ENCODE data around the gene RFLNA. TPM values are rescaled to one million over a fixed set of nuclear protein-coding genes. Genes with fewer than 3 reads are reported as not detected.
"Not testable (repeated sequence)": the region's sequence is repeated elsewhere in the genome, so short reads cannot be mapped to it uniquely, and the experiment has no call there.

Gene RFLNA
- total RNA-seq, 2 experiments from 2014 or later: not detected

DNA sequence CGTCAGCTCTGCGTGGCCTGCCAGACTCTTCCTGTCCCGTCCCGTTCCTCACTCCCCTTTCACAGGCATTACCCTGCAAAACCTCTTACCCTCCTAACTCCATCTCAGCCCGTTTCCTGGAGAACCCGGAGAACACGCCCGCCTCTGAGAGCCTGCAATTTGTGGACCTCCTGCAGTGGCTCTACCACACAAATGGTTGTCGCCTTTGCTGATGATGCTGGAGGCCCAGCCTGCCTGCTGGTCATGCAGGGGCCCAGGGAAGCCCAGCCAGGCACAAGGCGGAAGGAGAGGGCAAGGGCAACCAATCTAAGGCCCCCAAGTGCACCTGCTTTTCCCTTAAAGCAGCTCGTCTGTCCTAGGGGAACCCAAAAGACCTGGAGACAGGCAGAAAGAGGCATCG is 22.5 kb downstream of the RFLNA start:
- Mint-ChIP-seq H3K9me3 (no peaks in the 10 kb centered on the region), H3K4me1 (no peaks in the 10 kb centered on the region), H3K27me3 (no peaks in the 10 kb centered on the region), H3K27ac (no peak overlapping the region), H3K4me3 (no peak overlapping the region), H3K36me3 (no peaks in the 10 kb centered on the region)
- DNase-seq: no peak

DNA sequence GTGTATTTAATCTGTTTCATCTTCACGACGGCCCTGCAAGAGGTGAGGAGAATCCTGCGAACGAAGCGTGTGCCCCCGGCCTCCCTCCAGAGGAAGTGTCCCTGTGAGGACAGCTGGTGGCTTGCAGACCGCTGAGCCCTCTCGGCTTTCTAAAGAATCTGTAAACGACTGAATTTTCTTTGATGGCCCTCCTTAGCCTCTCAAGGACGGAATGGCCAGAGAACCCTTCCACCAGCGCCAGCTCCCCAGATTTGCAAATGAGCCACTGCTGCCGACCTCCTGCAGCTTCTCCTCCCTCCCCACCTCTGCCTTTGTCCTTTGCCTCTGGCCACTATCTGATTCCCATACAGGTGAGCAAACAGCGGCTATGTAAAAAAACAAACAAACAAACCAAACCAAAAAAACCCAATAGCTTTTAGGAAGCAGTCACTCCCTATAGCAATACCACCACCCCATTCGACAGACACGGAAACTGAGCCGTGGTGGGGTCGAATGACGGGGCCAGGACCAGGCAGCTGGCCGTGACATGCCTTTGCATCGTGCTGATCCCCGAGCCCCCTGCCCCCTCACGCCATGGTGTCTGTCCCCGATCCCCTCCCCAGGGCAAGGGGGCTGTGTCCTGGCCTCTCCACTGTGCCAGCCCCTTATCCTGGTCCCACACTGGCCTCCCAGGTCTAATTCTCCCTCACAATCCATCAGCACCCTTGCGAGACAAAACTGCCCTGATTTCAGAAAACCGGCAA is 23.6 kb downstream of the RFLNA start:
- Mint-ChIP-seq H3K4me3 (no peak overlapping the region), H3K27me3 (no peaks in the 10 kb centered on the region), H3K4me1 (no peaks in the 10 kb centered on the region), H3K9me3 (peaks cover under 1% of the 10 kb centered on the region), H3K27ac (no peak overlapping the region), H3K36me3 (peaks cover 2% of the 10 kb centered on the region)
- no peak for DNase-seq

DNA sequence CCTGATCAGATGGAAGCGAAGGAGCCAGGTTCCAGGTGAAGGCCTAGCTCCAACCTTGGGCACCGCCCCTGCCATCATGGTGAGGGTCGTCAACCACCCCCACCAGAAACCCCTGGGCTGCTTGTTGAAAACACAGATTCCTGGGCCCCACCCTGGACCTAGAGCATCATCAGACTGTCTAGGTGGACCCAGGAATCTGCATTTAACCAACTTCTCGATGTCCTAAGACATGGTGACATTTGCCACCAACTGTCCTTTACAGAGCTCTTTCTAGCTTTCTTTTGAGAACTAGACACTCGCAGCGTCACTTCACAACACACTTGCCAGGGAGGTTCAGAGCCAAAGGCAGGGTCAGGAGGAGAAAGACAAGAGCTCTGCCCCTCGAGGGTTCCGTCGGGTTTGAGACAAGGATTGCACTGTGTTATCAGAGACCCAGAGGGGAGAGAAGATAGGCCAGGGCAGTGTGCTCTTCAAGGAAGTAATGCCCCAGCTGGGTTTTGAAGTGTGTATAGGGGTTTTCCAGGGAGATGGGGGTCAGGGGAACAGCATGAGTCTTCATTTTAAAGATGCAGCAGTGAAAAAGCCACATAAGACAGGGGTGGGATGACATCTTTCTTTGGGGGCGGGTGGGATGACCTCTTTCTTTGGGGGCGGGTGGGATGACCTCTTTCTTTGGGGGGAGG is 24.6 kb downstream of the RFLNA start:
- Mint-ChIP-seq H3K27ac (no peak overlapping the region), H3K36me3 (peaks cover 12% of the 10 kb centered on the region), H3K27me3 (no peaks in the 10 kb centered on the region), H3K4me1 (no peaks in the 10 kb centered on the region), H3K9me3 (peaks cover 11% of the 10 kb centered on the region), H3K4me3 (no peak overlapping the region)
- no peak for DNase-seq

DNA sequence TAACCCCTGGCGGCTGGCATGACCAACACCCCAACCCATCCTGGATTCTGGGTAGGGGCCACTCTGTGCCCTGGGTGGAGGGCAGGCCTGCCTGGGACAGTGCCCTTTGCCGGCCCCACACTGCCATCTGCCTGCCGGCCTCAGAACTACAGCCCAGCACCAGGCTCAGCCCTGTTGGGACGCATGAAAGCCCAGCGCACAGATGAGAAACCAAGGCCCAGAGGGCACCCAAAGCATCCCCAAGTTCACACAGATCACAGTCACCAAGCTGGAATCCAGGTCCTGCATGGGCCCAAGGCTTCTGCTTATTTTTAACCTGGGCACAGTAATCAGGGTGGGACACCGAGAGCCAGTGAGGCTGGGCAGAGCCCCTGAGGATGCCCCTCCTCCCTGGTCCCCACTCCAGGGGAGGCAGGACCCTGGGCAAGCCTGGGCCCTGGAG is 26.2 kb downstream of the RFLNA start:
- H3K27ac Mint-ChIP-seq: no peak overlapping the region
- peaks cover 23% of the 10 kb centered on the region for H3K36me3 Mint-ChIP-seq
- no peak overlapping the region for H3K4me3 Mint-ChIP-seq
- H3K4me1 Mint-ChIP-seq: no peaks in the 10 kb centered on the region
- H3K9me3 Mint-ChIP-seq: peaks cover 13% of the 10 kb centered on the region
- no peaks in the 10 kb centered on the region for H3K27me3 Mint-ChIP-seq
- DNase-seq: peak; percentile 67

DNA sequence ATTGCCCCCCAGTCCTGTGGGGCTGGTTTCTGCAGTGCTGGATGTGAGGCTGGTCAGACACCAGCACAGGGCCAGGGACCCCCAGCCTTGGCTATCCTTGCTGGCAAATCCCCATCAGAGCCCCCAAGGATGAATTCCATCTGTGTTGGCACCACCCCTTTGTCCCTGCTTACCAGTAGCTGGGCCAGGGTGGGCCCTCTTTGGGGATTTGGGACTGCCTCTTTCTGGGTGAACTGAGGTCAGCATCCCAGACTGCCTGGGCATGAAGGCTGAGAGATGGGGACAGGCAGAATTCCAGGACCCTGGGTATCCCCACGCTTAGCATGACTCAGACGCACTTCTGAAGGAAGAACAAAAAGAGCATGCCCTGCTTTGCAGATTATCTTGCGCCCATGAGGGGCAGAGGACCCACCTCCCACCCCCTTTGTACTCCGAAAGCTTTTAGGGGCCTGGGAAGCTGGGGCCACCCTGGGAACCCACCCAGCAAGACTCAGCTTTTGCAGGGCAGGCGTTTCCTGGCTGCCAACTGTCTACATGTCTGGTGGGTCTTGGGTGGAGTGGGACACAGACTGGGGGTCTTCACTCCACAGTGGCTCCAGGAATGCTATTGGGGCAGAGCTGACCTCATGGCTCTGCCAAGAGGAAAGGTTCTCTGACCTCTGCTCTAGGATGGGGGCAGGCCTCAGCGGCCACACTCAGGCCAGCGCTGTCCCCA is 26.8 kb downstream of the RFLNA start:
- H3K4me3 Mint-ChIP-seq: no peak overlapping the region
- peaks cover 13% of the 10 kb centered on the region for H3K9me3 Mint-ChIP-seq
- H3K36me3 Mint-ChIP-seq: peaks cover 25% of the 10 kb centered on the region
- DNase-seq: no peak
- no peaks in the 10 kb centered on the region for H3K27me3 Mint-ChIP-seq
- no peak overlapping the region for H3K27ac Mint-ChIP-seq
- no peaks in the 10 kb centered on the region for H3K4me1 Mint-ChIP-seq

DNA sequence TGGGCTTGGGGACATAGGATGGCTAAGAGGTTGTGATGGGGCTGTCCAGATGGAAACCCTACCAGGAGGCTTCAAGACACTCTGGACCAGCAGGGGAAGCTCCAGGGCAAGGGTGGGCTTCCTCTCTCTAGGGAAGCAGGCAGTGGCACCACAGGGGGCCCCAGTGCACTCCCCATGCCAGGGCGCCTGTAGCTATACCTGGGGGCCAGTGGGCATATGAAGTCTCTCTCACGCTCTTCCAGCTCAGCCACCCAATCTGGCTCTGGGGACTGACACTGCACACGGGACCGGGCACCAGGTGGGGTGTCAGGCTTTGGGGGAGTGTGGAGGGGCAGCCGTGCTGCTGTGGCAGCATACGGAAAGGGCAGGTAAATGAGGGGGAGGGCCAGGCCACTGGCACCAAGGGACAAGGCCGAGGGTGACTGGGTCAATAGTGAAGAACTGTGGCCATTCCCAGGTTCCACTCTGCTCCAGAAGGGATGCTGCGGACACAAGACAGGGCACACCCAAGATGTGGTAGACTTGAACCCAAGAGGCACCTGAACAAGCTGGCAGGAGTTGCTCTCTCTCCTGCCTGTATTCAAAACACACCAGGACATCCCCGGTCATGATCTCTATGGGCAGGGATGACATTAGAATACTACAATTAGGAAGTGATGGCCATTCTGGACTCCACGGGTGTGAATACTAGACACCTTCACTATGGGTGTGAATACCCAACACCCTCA is 27.5 kb downstream of the RFLNA start:
- Mint-ChIP-seq H3K9me3 (peaks cover 13% of the 10 kb centered on the region), H3K4me3 (no peak overlapping the region), H3K27ac (no peak overlapping the region), H3K27me3 (no peaks in the 10 kb centered on the region), H3K36me3 (peaks cover 25% of the 10 kb centered on the region), H3K4me1 (no peaks in the 10 kb centered on the region)
- no peak for DNase-seq

DNA sequence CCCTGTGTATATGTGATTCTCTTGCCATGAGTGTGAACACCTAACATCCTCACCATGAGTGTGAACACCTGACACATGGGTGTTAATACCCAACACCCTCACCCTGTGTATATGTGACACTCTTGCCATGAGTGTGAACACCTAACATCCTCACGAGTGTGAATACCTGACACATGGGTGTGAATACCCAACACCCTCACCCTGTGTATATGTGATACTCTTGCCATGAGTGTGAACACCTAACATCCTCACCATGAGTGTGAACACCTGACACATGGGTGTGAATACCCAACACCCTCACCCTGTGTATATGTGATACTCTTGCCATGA is 28.1 kb downstream of the RFLNA start:
- not testable (repeated sequence) for H3K4me1 Mint-ChIP-seq, DNase-seq, H3K27ac Mint-ChIP-seq, H3K27me3 Mint-ChIP-seq, H3K4me3 Mint-ChIP-seq
- Mint-ChIP-seq H3K36me3 (peaks cover 25% of the 10 kb centered on the region), H3K9me3 (peaks cover 13% of the 10 kb centered on the region)

DNA sequence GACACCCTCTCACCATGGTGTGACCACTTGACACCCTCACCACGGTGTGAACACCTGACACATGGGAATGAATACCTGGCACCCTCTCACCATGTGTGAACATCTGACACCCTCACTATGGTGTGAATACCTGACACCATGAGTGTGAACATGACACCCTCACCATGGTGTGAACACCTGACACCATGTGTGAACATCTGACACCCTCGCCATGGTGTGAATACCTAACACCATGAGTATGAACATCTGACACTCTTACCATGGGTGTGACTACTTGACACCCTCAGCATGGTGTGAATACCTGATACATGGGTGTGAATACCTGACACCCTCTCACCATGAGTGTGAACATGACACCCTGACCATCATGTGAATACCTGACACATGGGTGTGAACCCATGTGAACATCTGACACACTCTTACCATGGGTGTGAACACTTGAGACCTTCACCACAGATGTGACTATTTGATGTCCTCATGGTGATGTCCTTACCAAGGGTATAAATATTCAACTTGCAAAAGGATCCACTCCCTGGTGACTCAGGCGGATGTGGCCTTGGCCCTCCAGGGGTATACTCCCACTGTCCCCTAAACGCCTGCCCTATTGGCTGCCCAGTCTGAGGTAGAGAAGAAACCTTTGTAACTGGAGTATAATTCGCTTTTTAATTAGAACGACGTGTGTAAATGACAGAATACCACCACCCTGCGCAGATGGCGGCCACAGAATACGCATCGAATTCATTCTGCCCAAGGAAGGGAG is 29.1 kb downstream of the RFLNA start:
- Mint-ChIP-seq H3K4me3 (no peak overlapping the region), H3K27ac (no peak overlapping the region), H3K4me1 (no peaks in the 10 kb centered on the region), H3K9me3 (peaks cover 13% of the 10 kb centered on the region), H3K36me3 (peaks cover 26% of the 10 kb centered on the region), H3K27me3 (no peaks in the 10 kb centered on the region)
- DNase-seq: no peak

DNA sequence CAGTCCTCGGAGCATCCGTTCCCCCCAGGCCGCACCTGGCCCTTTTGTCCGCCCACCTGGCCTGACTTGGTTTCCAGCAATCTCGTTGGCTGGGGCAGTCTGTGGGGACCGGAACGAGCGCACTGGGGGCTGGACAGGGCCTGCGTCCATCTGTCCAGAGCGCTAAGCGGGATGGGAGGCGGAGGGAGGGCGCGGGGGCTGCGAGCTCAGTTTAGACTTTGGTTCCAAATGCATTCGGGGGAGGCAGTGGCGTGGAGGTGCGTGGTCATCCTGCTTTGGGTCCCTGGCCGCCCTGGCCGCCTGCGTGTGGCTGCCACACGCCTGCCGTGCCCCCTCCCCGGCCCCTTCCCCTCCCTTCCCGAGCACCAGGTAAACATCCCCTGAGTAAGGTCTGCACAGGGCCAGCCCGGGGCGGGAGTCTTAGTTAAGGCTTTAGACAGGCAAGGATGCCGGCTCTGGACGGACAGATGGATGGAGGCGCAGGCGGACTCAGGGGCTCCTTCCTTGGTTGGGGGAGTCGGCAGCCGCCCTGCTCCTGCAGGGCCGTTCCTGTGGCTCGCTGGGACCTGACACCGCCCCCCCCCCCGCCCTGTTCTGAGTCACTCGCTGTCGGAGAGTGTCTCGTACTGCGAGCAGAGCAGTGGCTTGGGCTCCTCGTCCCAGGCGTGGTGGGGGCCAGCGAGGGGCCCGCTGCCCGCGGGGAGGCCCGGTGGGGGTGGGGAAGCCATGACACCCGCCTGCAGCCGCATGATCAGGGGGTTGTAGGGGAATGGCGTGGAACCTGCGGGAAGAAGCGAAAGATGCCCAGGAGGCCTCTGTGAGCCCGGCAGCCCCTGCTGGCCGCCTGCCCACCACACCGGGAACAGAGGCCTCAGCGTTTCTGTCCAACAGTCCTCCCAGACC is 30.2 kb downstream of the RFLNA start:
- Mint-ChIP-seq H3K27me3 (no peaks in the 10 kb centered on the region), H3K4me1 (no peaks in the 10 kb centered on the region), H3K4me3 (no peak overlapping the region), H3K9me3 (peaks cover 13% of the 10 kb centered on the region), H3K36me3 (peaks cover 29% of the 10 kb centered on the region), H3K27ac (peak overlapping the region; percentile 45)
- DNase-seq: no peak

DNA sequence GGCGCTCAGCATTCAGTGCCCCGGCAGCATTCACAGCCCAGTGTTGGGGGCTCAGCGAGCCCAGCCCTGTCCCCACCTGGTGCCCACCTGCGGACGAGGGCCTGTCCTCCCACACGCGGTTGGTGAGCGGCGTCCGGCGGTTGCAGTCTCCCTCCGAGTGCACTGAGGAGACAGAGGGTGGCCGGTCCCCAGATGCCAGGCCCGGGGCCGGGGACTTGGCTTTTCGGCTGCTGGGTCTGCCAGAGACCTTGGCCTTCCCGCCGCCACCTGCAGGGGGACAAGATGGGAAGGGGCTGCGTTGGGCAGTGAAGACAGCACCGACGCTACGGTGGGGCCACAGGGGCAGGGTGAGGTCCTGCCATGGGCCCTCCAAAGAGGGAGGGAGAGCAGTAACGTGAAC is 31.2 kb downstream of the RFLNA start:
- peaks cover 29% of the 10 kb centered on the region for H3K36me3 Mint-ChIP-seq
- no peak for DNase-seq
- H3K27me3 Mint-ChIP-seq: no peaks in the 10 kb centered on the region
- no peak overlapping the region for H3K27ac Mint-ChIP-seq
- peaks cover 13% of the 10 kb centered on the region for H3K9me3 Mint-ChIP-seq
- H3K4me3 Mint-ChIP-seq: no peak overlapping the region
- no peaks in the 10 kb centered on the region for H3K4me1 Mint-ChIP-seq

DNA sequence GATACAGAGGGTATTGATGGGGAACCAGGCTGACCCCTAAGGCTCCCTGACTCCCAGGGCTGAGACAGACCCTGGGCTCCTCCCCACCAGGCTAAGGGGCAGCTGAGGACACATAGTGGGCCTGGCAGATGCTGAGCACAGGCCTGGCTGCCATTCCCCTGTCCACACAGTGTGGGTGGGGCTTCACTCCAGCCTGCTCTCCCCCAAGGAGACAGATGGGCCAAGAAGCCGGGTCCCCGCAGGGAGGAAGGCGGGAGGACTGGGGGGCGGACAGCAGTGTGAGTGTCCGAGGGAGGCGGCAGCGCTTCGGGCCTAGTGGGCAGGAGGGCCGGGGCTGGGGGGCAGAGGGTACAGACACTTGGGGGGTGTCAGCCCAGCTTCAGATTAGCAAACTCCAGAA is 32.0 kb downstream of the RFLNA start:
- no peak for DNase-seq
- Mint-ChIP-seq H3K9me3 (peaks cover 13% of the 10 kb centered on the region), H3K27me3 (no peaks in the 10 kb centered on the region), H3K27ac (no peak overlapping the region), H3K4me1 (no peaks in the 10 kb centered on the region), H3K36me3 (peaks cover 29% of the 10 kb centered on the region), H3K4me3 (no peak overlapping the region)

DNA sequence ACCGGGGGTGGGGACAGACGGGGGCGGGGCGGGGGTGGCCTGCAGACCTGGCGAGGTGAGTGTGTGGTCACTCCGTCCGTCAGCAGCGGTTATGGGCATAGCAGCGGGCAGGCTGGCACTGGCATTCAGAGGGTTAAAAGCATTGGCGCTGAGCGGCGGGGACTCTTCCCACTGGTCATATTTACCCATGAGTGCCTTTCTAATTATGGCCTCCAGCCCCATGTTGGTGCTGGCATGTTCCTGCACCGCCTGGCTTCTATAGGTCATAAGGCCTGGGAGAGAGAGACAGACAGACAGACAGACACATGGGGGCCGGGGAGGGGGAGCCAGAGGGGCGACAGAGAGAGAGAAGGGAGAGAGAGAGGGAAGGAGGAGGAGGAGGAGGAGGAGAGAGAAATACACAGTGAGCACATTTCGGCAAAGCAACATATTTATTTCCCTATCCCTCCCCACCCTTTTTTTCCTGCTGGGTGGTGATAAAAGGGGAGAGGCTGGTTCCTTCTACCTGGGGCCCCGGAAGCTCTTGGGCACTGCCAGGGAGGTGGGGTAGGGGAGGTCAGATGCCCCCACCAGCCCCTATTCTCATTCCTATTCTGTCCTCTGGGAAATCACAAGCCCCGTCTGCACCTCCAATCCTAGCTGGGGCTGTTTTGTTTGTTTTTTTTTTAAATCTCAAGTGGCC is 32.6 kb downstream of the RFLNA start:
- Mint-ChIP-seq H3K27ac (no peak overlapping the region), H3K27me3 (no peaks in the 10 kb centered on the region), H3K9me3 (peaks cover 13% of the 10 kb centered on the region), H3K4me1 (no peaks in the 10 kb centered on the region), H3K36me3 (peaks cover 29% of the 10 kb centered on the region), H3K4me3 (no peak overlapping the region)
- DNase-seq: no peak

DNA sequence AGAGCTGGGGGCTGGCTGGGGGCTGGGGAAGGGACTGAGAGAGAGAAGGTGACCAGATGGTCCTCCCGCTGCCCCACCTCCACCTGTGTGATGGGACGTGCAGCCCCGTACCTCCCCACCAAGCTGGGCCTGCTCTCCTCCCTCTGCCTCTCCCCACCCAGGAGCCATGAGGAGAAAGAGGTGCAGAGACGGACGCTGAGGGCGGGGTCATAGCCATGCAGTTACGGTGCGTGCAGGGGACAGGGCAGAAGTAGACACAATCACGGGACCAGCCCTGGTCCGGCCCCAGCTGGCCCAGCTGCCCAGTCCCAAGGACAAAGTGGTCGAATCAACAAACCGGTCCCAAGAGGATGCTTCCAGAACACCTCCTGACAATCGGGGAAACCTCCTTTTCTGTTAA is 33.2 kb downstream of the RFLNA start:
- Mint-ChIP-seq H3K4me1 (no peaks in the 10 kb centered on the region), H3K4me3 (no peak overlapping the region), H3K27ac (no peak overlapping the region), H3K27me3 (no peaks in the 10 kb centered on the region), H3K9me3 (peaks cover 13% of the 10 kb centered on the region), H3K36me3 (peaks cover 29% of the 10 kb centered on the region)
- no peak for DNase-seq
